ENCODE data around the gene EFHD1. TPM values are rescaled to one million over a fixed set of nuclear protein-coding genes. Genes with fewer than 3 reads are reported as not detected.

EFHD1 gene
- total and polyA plus RNA-seq, 10 donors, result 13.6 to 96.2 (median 46.4) TPM

DNA sequence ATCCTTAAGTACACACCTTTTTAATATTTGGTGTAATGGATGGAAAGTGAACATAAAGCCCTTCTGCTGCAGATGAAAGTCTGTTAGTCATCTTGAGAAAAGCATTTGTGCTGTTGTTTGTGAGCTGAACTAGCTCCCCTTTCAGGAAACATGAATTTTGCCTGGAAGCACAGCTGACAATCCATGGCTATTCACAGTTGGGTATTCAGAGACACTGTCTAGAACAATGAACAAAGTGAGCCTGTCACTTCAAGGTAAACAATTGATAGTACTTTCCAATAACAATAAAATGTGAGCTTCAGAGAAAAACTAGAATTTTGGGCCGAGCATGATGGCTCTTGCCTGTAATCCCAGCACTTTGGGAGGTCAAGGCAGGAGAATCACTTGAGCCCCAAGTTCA, 6.8 kb upstream of the EFHD1 start:
- intact Hi-C loops (cut with DNase I; ENCODE audit: low total_unique reads), result no loop called here
- no peak overlapping the region for H3K4me3 ChIP-seq
- peaks cover 0 to 3% (median 0%) of the 10 kb centered on the region in 6 donors for H3K4me1 ChIP-seq
- no peaks in the 10 kb centered on the region for H3K36me3 ChIP-seq
- DNase-seq, result no peak
- TF ChIP-seq, protein P1, sequence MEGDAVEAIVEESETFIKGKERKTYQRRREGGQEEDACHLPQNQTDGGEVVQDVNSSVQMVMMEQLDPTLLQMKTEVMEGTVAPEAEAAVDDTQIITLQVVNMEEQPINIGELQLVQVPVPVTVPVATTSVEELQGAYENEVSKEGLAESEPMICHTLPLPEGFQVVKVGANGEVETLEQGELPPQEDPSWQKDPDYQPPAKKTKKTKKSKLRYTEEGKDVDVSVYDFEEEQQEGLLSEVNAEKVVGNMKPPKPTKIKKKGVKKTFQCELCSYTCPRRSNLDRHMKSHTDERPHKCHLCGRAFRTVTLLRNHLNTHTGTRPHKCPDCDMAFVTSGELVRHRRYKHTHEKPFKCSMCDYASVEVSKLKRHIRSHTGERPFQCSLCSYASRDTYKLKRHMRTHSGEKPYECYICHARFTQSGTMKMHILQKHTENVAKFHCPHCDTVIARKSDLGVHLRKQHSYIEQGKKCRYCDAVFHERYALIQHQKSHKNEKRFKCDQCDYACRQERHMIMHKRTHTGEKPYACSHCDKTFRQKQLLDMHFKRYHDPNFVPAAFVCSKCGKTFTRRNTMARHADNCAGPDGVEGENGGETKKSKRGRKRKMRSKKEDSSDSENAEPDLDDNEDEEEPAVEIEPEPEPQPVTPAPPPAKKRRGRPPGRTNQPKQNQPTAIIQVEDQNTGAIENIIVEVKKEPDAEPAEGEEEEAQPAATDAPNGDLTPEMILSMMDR (IDR thresholded peaks at IDR 0.05 in 8 of 11, conservative IDR thresholded peaks at IDR 0.05 in 3 of 11), result no peak
- TF ChIP-seq POLR2A (IDR thresholded peaks at IDR 0.05) (no peak), POLR2AphosphoS5 (IDR thresholded peaks at IDR 0.05) (no peak)
- no peak overlapping the region for H3K27ac ChIP-seq
- H3K9me3 ChIP-seq, result no peaks in the 10 kb centered on the region
- peaks cover 0 to 38% (median 4%) of the 10 kb centered on the region in 7 donors for H3K27me3 ChIP-seq (replicated peaks in 1 of 7)
- WGBS, 5 donors, result 46 to 64% (median 61%) methylated on average over 1 of the region's 1 CpG

DNA sequence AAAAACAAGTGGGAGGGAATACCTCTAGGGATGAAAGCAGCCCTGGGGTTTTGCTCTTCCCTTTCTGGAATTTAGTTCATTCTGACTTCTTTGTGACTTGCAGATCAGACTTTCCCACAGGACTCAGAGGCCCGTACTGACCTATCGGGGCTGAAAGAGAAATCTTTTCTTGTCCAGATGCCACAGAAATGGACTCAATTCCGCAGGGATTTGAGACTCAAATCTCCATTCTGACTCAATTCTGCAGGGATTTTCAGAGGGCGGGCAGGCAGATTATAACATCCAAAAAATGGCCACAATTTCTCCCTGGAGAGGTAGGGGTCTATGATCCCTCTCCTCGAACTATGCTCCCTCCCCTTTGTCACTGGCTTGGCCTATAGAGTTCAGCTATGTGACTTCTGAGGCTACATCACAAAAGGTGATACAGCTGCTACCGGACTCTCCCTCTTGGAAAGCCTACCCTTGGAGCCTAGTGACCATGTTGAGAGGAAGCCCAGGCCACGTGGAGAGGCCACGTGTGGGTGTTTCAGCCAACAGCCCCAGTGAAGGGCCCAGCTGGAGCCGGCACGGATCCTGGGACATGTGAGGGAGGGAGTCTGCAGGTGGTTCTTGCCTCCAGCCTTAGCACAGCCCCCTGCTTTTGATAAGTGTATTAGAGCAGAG, 4.8 kb upstream of the EFHD1 start:
- H3K4me1 ChIP-seq, result peaks cover 0 to 24% (median 15%) of the 10 kb centered on the region in 6 donors
- no peak overlapping the region for H3K27ac ChIP-seq
- 82 to 93% (median 88%) methylated on average over 10 of the region's 10 CpGs for WGBS, 5 donors
- H3K4me3 ChIP-seq, result no peak overlapping the region
- no peaks in the 10 kb centered on the region for H3K36me3 ChIP-seq
- no peaks in the 10 kb centered on the region for H3K9me3 ChIP-seq
- H3K27me3 ChIP-seq (replicated peaks in 1 of 7), result peaks cover 0 to 59% (median 18%) of the 10 kb centered on the region in 7 donors
- no peak for DNase-seq
- TF ChIP-seq POLR2AphosphoS5 (IDR thresholded peaks at IDR 0.05), result no peak
- TF ChIP-seq POLR2A (IDR thresholded peaks at IDR 0.05), result no peak
- TF ChIP-seq, protein P1 (IDR thresholded peaks at IDR 0.05 in 8 of 11, conservative IDR thresholded peaks at IDR 0.05 in 3 of 11), result no peak
- intact Hi-C loops (cut with DNase I; ENCODE audit: low total_unique reads), result no loop called here

DNA sequence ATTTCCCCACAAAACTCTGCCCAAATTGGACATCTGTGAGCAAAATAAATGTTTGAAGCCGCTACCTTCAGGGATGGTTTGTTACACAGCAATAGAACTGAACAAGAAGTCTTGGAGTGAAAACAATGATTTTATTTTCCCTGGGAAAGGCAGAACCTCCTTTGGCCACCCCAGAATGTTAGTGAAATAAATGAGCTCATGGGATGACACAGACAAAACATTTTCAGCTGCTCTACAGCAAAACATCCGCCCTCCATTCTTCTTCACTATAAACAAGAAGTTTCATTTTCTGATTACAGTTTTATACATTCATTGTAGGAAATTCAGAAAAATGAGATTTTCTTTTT, 4.3 kb upstream of the EFHD1 start:
- intact Hi-C loops (cut with DNase I; ENCODE audit: low total_unique reads), result no loop called here
- H3K9me3 ChIP-seq, result no peaks in the 10 kb centered on the region
- no peak overlapping the region for H3K4me3 ChIP-seq
- H3K27ac ChIP-seq, result no peak overlapping the region
- no peak for DNase-seq
- peaks cover 0 to 29% (median 20%) of the 10 kb centered on the region in 6 donors for H3K4me1 ChIP-seq
- no peaks in the 10 kb centered on the region for H3K36me3 ChIP-seq
- WGBS, 5 donors, result 92 to 98% (median 95%) methylated on average over 2 of the region's 2 CpGs
- TF ChIP-seq, protein P1 (IDR thresholded peaks at IDR 0.05 in 8 of 11, conservative IDR thresholded peaks at IDR 0.05 in 3 of 11), result no peak
- TF ChIP-seq POLR2AphosphoS5 (IDR thresholded peaks at IDR 0.05) (no peak), POLR2A (IDR thresholded peaks at IDR 0.05) (no peak)
- H3K27me3 ChIP-seq (replicated peaks in 1 of 7), result peaks cover 0 to 60% (median 23%) of the 10 kb centered on the region in 7 donors

DNA sequence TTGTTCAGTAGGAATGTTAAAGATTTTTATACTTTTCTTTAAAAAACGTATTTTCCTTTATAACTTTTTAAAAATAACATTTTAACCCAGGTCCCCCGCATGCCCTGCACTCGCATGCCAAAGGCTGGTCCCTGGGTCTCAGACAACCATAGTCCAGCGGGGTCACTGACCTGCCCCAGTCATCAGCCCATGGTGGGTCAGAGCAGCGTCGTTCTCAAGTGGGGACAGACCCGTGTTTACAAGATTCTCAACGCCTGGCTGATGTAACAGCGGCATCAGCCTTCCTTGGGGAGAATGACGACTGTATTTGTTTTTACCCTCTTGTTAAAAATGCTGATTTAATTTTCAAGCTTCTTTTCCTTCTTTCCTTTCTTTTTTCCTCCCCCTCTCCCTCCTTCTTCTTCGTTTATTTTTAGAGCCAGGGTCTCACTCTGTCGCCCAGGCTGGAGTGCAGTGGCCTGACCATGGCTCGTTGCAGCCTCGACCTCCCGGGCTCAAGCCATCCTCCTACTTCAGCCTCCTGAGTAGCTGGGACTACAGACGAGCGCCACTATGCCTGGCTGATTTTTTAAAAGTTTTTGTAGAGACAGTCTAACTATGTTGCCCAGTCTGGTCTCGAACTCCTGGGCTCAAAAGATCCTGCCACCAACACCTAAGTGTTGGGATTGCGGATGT, 1.0 kb upstream of the EFHD1 start:
- WGBS, 5 donors, result 42 to 54% (median 52%) methylated on average over 19 of the region's 19 CpGs
- intact Hi-C loops (cut with DNase I; ENCODE audit: low total_unique reads), result no loop called here
- peak overlapping the region; percentile 45 to 77 (median 60) for H3K4me3 ChIP-seq
- H3K27me3 ChIP-seq (replicated peaks in 1 of 7), result peaks cover 0 to 81% (median 33%) of the 10 kb centered on the region in 7 donors
- DNase-seq, result no peak
- no peaks in the 10 kb centered on the region for H3K36me3 ChIP-seq
- TF ChIP-seq POLR2AphosphoS5 (IDR thresholded peaks at IDR 0.05) (peak in 2 of 3 donors; percentile 44 to 45), POLR2A (IDR thresholded peaks at IDR 0.05) (no peak)
- no peaks in the 10 kb centered on the region for H3K9me3 ChIP-seq
- peaks cover 0 to 57% (median 33%) of the 10 kb centered on the region in 6 donors for H3K4me1 ChIP-seq
- peak overlapping the region; percentile 66 to 88 (median 84) for H3K27ac ChIP-seq
